Trophoblast cell (in vitro differentiated cells and primary cell): ENCODE results near the gene DBX2.

Experiments
- DNase-seq, 2 donors: peaks; one replicate each; pipeline ENCODE4 v3.0.0-alpha.2; 2016
- H2AFZ ChIP-seq: 2 replicates; pipeline ENCODE4 v1.6.1; 2013; ENCODE audit warnings: low read length, moderate library complexity, mild to moderate bottlenecking; ENCODE audit not compliant: insufficient read depth, poor library complexity
- H2AK5ac ChIP-seq: 2 replicates; pipeline ENCODE4 v1.6.1; 2013; ENCODE audit warnings: mild to moderate bottlenecking, low read length
- H2BK120ac ChIP-seq: 2 replicates; pipeline ENCODE4 v1.6.1; 2013; ENCODE audit warnings: low read length, mild to moderate bottlenecking, moderate library complexity; ENCODE audit not compliant: insufficient read depth, poor library complexity
- H2BK12ac ChIP-seq: 2 replicates; pipeline ENCODE4 v1.6.1; 2013; ENCODE audit warnings: mild to moderate bottlenecking, low read length, moderate library complexity
- H2BK5ac ChIP-seq: 2 replicates; pipeline ENCODE4 v1.6.1; 2013; ENCODE audit warnings: low read length, low read depth, moderate library complexity, mild to moderate bottlenecking; ENCODE audit not compliant: poor library complexity
- H3K14ac ChIP-seq: 2 replicates; pipeline ENCODE4 v1.6.1; 2013; ENCODE audit warnings: mild to moderate bottlenecking, low read length
- H3K18ac ChIP-seq: 2 replicates; pipeline ENCODE4 v1.6.1; 2013; ENCODE audit warnings: mild to moderate bottlenecking, low read length
- H3K23ac ChIP-seq: 2 replicates; pipeline ENCODE4 v1.6.1; 2013; ENCODE audit warnings: low read length
- H3K27ac ChIP-seq: 2 replicates; pipeline ENCODE4 v1.5.1; 2013; ENCODE audit warnings: low read depth, mild to moderate bottlenecking, inconsistent platforms, low read length, moderate library complexity
- H3K27me3 ChIP-seq: 2 replicates; pipeline ENCODE4 v1.6.1; 2013; ENCODE audit warnings: inconsistent platforms, mild to moderate bottlenecking, low read length, moderate library complexity; ENCODE audit not compliant: insufficient read depth
- H3K36me3 ChIP-seq, 2 experiments: 1 replicate in 1 of 2; 2 replicates in 1 of 2; pipeline ENCODE4 v1.6.1; 2013; ENCODE audit warnings: low read length in 2 of 2, mild to moderate bottlenecking in 2 of 2, moderate library complexity in 1 of 2; ENCODE audit not compliant: insufficient read depth in 2 of 2, control insufficient read depth in 1 of 2
- H3K4ac ChIP-seq: 2 replicates; pipeline ENCODE4 v1.6.1; 2013; ENCODE audit warnings: low read depth, mild to moderate bottlenecking, low read length, moderate library complexity
- H3K4me1 ChIP-seq, 2 experiments: 1 replicate in 1 of 2; 2 replicates in 1 of 2; pipeline ENCODE4 v1.6.1; 2013; ENCODE audit warnings: low read length in 2 of 2, mild to moderate bottlenecking in 2 of 2, moderate library complexity in 1 of 2; ENCODE audit not compliant: insufficient read depth in 2 of 2, control insufficient read depth in 1 of 2
- H3K4me2 ChIP-seq: 2 replicates; pipeline ENCODE4 v1.6.1; 2013; ENCODE audit warnings: inconsistent platforms, mild to moderate bottlenecking, low read length, moderate library complexity
- H3K4me3 ChIP-seq: 2 replicates; pipeline ENCODE4 v1.5.1; 2013; ENCODE audit warnings: mild to moderate bottlenecking, low read depth, low read length, inconsistent platforms
- H3K79me1 ChIP-seq: one replicate; pipeline ENCODE4 v1.6.1; 2013; ENCODE audit warnings: low read length
- H3K79me2 ChIP-seq: 2 replicates; pipeline ENCODE4 v1.6.1; 2013; ENCODE audit warnings: low read length, mild to moderate bottlenecking; ENCODE audit not compliant: control insufficient read depth, insufficient read depth, poor library complexity
- H3K9ac ChIP-seq: 2 replicates; pipeline ENCODE4 v1.6.1; 2013; ENCODE audit warnings: mild to moderate bottlenecking, low read length
- H3K9me3 ChIP-seq: 2 replicates; pipeline ENCODE4 v1.6.1; 2013; ENCODE audit warnings: low read depth, mild to moderate bottlenecking, control low read depth, inconsistent platforms, low read length; ENCODE audit not compliant: insufficient read depth
- H4K12ac ChIP-seq: 2 replicates; pipeline ENCODE4 v1.6.1; 2013; ENCODE audit warnings: low read depth, mild to moderate bottlenecking, low read length, moderate library complexity
- H4K8ac ChIP-seq: 2 replicates; pipeline ENCODE4 v1.6.1; 2013; ENCODE audit warnings: low read depth, mild to moderate bottlenecking, low read length, moderate library complexity
- H4K91ac ChIP-seq: one replicate; pipeline ENCODE4 v1.6.1; 2013; ENCODE audit warnings: low read depth, mild to moderate bottlenecking, low read length, moderate library complexity
- WGBS: extraction: QIAGEN DNeasy Blood & Tissue Kit; methylation state at CpG from one replicate; pipeline ENCODE4 v1.1.7; 2013; ENCODE audit warnings: missing lambda C conversion rate; ENCODE audit not compliant: insufficient read length, insufficient coverage; ENCODE audit errors: extremely low coverage; 5-methylcytosine and 5-hydroxymethylcytosine counted together

DBX2 gene

DNA sequence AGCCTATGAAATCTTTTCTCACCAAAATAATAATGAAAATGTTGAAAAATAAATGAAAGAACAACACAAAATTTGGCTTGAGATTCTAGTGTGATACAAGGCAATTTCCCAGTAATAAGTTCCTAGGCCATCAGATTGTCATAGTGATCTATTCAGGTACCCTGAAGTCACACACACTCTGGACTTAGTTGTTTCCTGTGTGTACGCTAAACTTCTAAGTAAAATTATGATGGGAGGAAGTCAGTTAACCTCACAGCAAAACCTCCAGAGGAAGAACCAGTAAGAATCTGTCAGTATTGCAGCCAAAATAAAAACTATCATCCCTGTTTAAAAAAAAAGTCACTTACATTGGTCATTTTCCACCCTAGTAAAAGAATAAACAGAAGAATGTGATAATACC lies 81.9 kb downstream of the DBX2 start:
- Histone ChIP-seq H3K79me1 (no peaks in the 10 kb centered on the region), H3K18ac (no peak overlapping the region), H3K9me3 (no peaks in the 10 kb centered on the region), H3K79me2 (no peaks in the 10 kb centered on the region), H3K36me3 (no peaks in the 10 kb centered on the region), H3K27me3 (no peaks in the 10 kb centered on the region), H2BK12ac (no peak overlapping the region), H3K14ac (no peak overlapping the region), H4K12ac (no peak overlapping the region), H2AK5ac (no peak overlapping the region), H3K23ac (no peak overlapping the region), H2AFZ (no peak overlapping the region), H2BK120ac (no peak overlapping the region), H3K4ac (no peak overlapping the region), H3K4me1 (no peaks in the 10 kb centered on the region), H2BK5ac (no peak overlapping the region), H4K8ac (no peak overlapping the region), H3K4me2 (no peak overlapping the region), H3K27ac (no peak overlapping the region), H3K9ac (no peak overlapping the region), H3K4me3 (no peak overlapping the region), H4K91ac (no peak overlapping the region)
- no peak for DNase-seq
- no CpG with 5 or more reads among the region's 1 CpG for WGBS
